Dermis microvascular lymphatic vessel endothelial cell (primary cell): ENCODE results near the gene TMEM163. TPM values are rescaled to one million over a fixed set of nuclear protein-coding genes. Genes with fewer than 3 reads are reported as not detected.
"Not testable (repeated sequence)": the region's sequence is repeated elsewhere in the genome, so short reads cannot be mapped to it uniquely, and the experiment has no call there.

Experiments used
- DNase-seq, 2 donors: peaks; one replicate each; pipeline versions ENCODE4 v3.0.0 to v3.0.0-alpha.2; 2010; ENCODE audit warnings: low read depth in 2 of 2
- total RNA-seq: library from RNA; depleted of rRNA; stranded (reverse); fragments of >200 nt; gene quantifications from 2 replicates; pipeline ENCODE4 v1.2.1, GENCODE V29; 2014

The TMEM163 gene
- total RNA-seq, 1 donor from 2014 or later: 0.13 TPM

DNA sequence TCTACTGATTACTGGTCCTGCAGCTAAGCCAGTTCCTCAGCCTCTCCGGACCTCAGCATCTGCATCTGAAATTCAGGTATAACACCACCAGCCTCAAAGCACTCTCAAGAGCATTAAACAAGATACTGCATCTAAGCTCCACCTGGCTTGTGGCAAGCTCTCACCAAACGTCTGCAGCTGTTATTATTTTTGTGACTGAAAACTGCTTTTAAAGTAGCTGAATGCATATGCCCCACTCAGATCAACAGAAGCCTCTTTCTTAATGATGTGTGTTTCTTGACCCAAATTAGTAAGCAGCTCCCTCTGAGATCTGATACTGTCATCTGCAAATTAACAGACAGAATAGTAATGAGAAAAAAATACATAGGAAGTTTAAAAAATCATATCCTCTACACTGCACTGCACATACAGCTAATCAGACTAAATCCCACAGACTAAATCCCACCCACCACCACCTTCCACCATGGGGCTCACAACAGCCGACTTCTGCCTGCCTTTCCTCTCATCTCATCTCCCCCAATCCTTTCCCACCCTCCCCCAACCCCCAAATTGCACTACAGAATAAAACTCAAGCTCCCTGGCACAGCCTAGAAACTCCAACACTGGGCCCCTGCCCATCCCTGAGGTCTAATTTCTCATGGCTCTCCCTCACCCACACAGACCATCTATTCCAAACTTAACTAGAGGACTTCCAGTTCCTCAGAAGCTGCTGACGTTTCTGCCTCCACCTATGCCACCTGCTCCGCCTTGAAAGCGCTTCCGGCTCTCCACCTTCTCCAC, 52.9 kb downstream of the TMEM163 start:
- no peak for DNase-seq

DNA sequence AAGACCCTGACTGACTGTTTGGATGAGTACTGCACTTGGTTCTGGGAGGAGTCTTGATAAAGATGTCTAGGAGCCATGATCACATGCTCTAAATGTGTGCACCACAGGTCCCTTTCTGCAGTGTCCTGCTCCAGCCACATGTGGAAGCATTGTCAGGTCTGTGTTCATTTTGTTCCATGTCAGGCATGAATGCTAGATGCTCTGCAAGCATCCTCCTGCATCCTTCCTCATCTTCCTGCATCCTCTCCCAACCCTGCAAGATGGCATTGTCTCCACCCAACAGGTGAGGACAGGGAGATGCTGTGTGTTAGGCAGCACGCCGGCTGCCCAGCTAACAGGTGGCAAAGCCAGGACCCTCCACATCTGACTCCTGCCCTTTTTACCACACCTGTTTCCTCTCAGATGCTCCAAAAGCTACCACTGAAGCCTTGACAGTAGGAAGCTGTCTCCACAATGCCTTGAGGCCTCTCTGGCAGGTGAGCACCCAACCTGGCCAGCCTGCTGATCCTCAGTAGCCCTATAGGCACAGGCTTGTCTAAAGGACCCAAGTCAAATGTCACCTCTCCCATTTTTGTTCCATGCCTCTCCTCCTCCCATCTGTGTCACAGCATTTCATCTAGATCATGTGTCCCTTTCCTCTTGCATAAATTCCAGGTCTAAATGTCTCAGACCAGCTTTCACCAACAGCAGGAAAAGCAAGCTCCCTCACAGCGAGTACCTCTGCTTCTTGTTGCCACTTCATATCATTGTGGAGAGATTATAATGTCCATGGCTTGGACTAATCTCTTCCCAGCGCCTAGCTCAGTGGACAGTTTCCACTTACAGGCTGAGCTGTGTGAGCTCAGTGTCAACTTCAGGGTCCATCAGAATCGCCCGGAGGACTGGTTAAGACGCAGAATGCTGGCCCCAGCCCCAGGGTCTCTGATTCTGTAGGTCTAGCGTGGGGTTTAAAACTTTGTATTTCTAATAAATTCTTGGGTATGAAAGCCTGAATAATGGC, 55.0 kb downstream of the TMEM163 start:
- DNase-seq: no peak

DNA sequence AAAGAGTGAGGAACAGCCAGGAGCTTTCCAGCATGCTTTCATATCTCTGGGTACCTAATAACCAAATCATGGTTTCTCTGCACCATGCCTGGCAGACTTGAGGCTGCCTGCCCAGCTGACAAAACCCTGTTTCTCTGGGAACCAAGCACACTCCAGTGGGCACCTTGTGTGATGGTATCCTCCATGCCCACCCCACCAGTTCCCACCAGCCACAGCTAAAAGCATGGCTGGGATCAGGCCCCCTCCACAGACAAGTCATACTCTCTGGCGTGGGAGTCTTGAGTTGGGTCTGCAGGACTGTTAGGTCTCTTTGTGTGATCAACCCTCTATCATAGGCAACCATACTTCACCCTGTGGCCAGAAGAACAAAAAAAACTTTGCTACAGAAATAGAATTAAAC, 56.0 kb downstream of the TMEM163 start:
- DNase-seq: no peak

DNA sequence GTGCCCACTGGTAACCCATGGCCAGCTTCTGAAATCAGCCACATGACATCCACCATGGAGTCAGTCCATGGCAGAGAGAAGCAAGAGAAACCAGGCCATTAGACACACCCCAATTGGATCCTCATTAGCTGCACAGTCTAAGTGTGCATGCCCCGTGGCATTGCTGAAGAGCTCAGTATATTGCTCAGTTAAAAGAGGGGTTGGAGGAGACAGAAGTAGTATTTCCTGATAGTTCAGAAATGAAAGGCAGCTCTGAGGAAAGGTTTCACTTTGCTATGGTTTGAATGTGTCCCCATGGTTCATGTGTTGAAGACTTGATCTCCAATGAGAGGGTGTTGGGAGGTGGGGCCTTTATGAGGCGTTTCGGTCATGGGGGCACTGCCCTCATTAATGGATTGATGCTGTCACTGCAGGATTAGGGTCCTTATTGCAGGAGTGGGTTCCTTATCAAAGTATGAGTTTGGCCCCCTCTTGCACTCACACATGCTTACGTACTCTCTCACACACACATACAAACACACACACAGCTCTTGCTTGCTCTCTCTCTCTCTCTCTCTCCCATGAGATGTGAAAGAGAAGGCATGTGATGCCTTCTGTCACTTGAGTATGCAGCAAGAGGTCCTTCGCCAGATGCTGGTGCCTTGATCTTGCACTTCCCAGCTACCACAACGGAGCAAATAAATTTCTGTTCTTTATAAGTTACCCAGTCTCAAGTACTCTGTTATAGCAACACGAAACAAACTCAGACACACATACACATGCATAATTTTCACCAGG, 58.0 kb downstream of the TMEM163 start:
- DNase-seq: no peak

DNA sequence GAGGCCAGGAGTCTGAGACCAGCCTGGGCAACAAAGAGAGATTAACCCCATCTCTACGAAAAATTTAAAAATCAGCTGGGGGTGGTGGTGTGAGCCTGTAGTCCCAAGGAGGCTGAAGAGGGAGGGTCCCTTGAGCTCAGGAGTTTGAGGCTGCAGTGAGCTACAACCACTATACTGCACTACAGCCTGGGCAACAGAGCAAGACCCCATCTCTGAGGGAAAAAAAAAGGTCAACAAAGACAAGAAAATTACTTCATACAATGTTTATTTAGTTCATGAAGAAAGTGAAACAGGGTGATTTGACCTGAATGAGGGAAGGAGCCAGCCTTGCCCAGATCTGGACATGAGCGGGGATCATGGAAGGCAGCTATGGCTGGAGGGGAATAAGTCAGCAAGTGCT, 59.1 kb downstream of the TMEM163 start:
- no peak for DNase-seq

DNA sequence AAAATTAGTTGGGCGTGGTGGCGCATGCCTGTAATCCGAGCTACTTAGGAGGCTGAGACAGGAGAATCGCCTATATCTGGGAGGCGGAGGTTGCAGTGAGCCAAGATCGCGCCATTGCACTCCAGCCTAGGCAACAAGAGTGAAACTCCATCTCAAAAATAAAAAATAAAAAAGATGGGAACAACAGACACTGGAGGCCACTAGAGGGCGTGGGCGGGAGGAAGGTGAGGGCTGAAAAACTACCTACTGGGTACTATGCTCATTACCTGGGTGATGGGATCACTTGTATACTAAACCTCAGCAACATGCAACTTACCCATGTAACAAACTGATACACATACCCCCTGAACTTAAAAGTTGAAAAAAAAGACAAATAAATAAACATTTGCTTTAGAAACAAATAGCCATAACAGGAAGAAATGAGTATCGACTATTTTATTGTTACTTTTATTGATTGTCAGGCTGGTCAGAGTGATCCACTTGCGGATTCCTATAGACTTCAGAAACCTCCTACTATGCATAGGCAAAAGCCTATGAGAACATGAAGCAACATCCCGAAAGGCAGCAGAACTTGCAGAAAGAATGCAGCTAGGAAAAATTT, 61.0 kb downstream of the TMEM163 start:
- peak in 1 of 2 donors; percentile 36 for DNase-seq

DNA sequence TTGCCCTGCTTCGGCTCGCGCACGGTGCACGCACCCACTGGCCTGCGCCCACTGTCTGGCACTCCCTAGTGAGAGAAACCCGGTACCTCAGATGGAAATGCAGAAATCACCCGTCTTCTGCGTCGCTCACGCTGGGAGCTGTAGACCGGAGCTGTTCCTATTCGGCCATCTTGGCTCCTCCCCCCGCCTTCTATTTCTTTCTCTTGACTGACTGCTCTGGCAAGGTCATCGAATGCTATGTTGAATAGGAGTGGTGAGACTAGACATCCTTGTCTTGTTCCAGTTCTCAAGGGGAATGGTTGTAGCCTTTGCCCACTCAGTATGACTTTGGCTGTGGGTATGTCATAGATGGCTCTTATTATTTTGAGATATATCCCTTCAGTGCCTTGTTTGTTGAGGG, 62.4 kb downstream of the TMEM163 start:
- not testable (repeated sequence) for DNase-seq

DNA sequence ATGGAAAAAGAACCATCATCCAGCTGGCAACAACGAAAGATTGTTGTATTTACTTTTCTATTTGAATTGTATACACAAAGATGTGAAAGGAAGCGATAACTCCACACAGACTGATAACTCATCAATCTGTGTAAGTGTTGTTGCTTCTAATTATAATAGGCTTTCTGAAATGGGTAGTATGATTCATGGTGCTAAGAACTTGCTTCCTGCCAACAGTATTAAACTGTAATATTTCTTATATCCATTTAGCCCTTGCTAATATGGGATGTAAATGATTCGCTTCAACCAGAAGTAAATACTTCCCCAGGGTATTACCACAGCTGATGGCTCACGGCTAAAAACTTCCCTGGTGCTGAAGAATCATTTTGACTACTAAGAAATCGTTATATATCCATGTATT, 70.2 kb downstream of the TMEM163 start:
- DNase-seq: no peak

DNA sequence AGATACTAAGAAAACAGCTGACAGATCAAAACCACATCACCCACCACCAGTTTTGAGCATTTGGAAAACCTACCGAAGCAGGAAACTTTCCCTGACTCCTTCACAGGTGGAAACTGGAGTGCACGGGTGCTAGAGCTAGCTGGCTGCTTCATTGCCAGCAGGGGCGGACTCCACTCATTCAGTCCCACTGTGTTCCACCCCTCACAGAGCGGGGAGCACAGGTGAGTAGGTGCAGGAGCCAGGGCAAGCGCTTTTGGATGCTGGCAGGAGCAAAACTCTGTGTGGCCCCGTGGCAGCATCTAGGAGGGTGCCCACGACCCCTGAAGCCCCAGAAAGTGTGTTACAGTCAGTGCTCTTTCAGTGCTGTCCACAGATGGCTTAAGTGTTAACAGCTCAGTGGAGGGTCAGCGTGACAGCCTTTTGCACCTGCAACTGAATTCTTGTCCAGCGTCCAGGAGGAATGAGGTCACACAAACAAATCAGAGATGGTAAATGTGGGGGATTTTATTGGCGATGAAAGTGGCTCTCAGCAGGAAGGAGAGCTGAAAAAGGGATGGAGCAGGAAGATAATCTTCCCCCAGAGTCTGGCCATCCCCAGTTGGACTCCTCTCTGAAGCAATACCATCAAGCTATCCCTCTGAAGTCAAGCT, 71.1 kb downstream of the TMEM163 start:
- DNase-seq: no peak

DNA sequence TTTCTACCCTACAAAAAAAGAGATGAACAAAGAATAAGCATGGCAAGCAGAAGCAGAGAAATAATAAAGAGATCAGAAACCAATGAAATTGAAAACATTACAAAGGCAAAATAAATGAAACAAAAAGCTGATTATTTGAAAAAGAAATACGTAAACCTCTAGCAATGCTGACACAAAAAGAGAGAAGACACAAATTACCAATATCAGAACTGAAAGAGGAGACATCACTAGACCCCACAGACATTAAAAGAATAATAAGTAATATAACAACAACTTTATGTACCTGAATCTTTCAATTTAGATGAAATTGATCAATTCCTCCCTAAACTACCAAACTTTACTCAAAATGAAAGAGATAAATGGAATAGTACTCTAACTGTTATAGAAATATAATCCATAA, 75.9 kb downstream of the TMEM163 start:
- DNase-seq: no peak

DNA sequence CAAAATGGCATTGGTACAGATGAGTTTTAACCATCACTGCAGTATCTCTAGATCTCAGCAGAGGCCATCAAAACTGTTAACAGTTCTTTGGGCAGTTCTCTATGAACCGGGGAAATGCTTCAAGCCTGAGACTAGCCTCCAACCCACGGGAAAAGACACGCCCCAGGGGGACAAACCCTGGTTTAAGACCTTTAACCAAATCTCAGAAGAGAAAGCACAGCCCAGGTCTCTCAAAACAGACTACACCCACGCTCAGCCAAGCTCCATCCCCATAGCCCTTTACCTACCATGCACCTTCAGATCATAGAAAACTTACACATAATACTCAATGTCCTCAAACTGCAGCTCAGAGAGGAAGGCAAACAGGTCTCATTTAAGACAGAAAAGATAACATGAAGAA, 78.3 kb downstream of the TMEM163 start:
- DNase-seq: no peak

DNA sequence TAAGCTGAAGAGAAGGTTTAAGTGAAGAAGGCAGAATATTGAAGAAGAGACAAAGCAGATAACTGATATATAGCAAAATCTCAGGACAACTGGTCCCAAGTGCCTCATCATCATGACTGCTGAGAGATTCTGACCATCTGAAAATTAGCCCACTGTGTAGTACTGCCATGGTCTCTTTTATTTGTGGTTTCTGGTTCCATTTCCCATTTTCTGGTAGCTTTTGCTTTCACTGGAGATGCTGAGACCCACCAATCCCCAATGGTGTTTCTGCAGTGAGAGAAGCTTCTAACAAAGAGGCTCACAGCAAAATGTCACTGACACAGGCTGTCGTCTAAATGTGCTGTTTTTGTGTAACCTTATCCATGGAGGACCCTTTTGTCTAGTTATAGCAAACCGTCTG, 79.5 kb downstream of the TMEM163 start:
- no peak for DNase-seq

DNA sequence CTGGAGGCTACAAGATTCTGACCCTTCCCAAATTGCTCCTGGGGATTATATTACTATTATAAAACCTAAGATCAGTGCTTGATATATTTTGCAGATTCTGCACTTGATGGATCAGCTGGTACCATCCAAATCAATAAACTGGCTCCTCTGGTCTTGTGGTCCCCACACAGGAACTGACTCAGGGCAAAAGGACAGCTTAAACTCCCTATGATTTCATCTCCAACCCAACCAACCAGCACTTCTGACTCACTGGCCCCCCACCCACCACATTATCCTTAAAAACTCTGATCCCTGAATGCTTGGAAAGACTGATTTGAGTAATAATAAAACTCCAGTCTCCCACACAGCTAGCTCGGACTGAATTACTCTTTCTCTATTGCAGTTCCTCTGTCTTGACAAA, 82.1 kb downstream of the TMEM163 start:
- DNase-seq: no peak

DNA sequence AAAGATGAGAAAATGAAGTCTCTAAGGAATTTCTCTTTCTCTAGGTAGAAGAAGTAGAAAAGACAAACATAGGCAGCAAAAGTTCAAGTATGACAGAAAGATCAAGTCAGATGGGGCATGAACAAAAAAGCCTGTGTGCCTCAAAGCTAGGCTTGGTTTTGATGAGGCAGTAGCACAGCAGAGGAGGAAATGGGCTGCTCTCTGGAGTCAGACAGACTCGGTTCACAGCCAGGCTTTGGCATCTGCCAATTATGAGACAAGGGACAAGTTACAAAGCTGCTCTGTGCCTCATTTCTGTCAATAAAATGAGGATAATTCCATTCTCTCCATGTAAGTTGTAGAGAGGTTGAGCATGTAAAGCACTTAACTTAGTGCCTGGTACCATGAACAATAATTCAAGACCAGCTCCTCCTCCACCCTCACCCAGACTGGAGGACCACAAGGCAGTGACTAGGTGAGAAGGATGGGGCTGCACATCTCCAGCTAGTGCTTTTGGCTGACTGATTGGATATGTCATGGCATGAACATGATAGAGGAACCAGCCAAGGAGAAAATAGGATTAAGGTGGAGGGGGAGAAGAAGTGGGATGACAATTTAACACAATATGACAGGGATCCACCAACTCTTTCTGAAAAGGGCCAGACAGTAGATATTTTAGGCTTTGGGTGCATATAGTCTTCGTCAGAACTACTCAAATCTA, 84.6 kb downstream of the TMEM163 start:
- no peak for DNase-seq

DNA sequence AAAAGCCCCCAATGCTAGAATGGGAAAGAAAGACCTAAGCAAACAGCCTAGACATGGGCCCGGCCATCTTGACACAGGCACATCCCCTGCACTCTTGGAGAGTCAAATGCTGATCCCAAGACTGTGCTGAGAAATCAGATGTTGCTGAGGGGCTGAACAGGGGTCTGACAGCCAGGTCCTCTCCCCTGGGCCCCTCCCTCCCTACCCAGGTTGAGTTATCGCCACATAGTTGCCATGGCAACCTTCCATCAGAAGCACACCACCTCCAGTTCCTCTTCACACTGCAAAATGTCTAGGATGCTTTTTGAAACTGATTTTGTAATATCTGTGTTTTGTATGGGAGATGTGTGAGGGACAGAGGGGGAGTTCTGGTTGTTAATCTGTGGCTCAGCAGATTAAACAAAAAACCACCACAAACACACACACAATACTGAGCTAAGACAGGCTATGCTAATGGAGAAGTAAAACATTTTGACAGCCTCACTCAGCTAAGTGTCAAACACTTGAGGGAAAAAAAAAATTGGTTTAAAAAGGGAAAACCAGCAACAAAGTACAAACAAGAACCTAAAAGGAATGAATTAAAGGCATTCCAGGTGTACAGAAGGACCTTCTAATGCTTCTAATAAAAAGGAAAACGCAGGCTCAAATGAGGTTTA, 88.2 kb downstream of the TMEM163 start:
- DNase-seq: no peak

DNA sequence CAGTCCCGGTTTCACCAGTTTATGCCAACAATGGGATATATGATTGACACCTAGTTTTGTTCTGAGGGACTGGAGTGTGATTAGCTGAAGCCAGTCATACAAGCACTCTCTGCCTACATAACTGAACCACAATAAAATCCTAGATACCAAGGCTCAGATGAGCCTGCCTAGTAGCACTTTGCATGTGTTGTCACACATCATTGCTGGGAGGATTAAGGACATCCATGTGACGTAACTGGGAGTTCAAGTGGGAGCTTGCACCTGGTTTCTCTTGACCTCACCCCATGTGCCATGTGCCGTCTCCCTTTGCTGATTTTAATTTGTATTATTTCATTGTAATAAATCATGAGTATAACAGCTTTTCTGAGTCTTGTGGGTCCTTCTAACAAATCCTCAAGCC, 90.3 kb downstream of the TMEM163 start:
- DNase-seq: no peak

DNA sequence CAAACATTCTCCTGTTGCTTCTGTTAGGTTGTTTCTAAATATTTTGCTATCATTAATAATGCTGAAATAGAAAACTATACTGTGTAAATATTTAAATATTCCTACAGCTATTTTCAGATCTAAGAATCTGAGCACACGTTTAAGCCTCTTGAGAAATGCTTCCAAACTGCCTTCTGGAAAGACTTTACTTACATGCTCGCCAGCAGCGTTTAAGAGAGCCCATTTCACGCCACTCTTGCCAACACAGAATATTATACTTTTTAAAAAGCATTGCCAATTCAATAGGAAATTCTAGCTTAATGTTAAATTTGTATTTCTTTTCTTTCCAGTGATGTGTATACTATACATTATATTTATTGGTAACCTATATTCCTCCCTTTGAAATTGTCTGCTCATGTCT, 92.0 kb downstream of the TMEM163 start:
- DNase-seq: no peak

DNA sequence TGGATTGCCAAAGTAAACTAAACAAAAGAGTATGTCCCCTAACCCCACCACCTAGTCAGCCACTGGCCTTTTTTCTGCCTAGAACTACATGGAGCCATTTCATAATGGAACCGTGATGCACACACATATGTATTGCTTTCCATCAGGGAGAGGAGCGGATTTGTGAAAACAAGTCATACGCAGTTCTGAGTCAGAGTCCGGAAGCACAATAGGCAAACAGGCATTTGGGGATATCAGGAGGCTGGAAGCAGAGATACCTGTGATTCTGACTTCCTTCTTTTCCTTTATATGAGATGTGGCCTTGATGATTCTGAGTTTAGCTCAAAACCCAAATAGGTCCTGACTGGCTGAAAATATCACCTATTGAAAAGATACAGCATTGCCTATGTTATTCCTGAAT, 93.5 kb downstream of the TMEM163 start:
- DNase-seq: no peak

DNA sequence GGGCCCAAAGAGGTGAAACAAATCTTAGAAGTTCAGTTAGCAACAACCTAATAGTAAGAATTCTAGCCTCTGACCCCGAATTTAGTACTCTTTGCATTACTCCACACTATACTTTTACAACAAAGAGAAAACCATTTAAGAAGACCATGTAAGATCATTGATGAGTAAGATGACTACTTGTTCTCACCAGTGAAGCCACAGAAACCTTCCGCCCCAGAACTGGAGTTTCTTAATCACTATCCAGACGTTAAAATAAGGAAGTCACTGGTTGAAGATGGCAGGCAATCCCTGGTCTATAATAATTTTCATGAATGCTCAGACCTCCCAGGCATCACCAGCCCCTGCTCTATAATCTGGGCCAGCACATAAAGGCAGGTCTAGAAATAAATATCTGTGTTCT, 95.0 kb downstream of the TMEM163 start:
- no peak for DNase-seq

DNA sequence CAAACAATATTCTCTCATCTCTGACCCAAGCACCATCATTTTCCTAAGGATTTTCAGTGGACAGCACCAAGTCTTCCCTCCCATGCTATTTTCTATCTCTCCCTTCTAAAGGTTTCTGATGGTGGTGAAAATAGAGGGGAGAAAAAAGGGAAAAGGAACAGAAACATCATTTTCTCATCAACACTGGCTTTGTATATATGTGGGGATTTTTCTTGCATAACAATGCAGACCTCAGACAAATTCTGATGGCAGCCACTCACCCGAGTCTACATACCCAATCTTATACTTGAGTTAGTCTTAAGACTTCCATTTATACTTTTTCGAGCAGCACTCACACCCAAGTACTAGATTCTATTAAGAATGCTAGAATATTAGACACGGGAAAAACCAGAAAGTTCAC, 95.8 kb downstream of the TMEM163 start:
- DNase-seq: no peak
